ENCODE results near the gene RNF157.

Gene RNF157

DNA sequence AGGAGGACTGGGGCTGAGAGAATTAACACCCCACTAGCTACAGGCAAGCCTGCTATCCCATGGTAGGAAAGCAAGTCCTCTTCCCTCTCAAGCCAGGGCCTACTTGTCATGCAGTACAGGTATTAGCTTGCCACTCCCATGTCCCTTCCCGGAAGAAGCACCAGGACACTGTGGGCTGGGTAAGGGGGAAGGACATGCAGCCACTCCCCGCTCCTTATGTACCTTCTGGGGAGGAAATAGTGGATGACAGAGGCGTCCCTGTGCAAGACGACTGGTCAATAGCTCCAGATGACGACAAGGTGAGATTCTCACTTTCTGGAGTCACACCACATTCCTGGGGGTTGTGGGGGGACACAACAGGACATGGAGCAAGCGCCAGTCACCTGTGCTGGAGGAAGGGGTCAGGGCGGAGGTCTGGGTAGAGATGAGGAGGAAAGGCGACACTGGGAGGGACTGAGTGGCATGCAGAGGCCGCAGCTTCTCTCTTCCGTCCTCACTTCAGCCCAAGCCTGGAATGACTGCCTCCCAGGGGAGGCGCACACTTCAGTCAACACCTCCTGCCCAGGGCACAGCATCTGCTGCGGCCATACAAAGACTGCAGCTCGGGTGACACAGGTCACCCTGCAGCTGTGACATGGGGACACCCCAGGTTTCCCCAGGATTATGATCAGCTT lies 84.2 kb downstream of the RNF157 start:
- DNase-seq: no peak

DNA sequence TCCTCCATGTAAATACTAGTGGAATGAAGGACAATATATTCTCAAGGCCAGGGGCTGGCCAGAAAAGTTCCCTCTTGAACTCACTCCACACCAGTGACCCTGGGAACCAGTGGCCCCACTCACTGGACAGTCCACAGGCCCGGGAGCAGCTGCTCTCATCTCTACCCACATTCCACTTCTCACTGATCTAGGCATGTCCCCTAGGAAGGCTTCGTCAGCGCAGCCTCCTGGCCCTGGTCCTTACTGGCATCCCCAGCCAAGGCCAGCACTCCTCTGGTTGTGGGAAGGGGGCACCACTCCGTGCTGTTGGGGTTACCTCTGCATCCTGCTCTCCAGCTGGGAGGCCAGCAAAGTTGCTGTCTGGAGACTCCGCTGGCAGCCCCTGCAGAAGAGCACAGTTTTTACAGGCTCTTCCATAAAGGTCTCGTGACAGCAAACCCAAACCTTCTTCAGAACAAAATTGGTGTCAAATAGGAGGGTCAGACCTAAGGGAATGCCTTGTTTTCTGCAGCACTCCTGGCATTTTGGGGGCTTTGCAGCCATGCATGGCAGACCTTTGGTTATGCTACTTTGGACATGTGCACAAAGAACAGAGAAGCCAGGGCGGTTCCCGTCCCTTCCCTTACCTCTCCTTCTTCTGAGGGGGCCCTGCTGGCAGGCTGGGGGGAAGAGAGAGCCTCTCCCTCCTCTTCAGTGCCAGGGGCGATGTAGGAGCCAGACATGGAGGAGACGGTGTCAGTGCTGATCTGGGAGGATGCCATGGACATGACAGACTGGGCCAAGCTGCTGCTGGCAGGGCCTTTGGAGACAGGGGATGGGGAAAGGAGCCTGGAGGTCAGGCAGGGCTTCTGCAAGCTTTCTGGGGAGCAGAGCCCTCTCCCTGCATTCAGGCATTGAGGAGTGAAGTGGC lies 85.1 kb downstream of the RNF157 start:
- DNase-seq: no peak

DNA sequence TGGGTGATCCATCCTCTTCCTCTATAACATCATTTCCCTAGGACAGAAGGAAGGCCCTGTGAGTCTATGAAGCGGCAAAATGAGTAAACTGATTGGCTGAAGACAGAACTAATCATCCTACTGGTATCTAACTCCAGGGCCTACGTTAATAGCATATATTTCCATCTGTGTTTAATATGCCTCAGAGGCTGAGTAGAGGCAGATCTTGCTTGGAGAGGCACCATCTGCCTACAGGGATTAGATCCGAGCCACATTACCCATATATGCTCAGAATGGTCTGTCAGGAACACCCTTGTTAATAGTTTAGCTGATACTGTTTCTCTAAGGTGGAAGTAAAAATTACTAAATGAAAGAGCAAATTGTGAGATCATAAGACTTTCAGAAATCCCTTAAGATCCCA lies 86.0 kb downstream of the RNF157 start:
- DNase-seq: no peak

DNA sequence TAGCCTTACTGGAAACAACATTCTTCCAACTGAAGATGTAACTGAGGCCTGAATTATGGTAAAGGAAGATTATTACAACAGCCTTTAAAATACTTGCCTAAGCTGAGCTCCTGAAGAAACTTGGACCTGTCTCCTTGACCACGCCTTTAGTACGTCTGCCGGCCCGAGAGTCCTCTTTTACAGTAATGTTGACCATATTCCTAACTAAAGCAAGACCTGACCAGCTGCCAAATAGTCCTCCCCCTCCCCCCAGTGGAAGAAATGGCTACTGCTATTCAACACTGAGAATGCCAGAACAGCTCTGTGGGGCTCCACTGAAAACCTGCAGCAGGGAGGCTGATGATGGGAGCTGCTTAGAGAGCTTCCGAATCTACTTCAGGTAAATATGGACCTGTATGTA lies 86.7 kb downstream of the RNF157 start:
- DNase-seq: no peak

DNA sequence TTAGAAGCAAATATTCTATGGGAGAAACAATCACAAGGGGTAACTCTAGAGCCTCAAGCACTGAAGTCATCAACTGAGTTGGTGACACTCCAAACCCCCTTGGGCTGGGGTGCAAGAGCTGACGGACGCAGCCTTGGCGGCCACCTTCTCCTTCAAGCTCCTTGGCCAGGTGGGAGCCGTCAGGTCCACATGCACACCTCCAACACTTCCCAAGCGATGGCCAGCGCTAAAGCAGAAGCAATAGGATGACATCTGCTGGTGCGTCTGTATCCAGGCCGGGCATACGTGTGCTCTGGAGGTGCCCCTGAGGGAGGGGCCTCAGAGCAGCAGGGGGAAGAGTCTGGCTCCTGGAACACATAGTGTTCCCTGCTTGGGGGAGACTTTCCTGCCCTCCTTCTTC lies 87.1 kb downstream of the RNF157 start:
- DNase-seq: no peak

DNA sequence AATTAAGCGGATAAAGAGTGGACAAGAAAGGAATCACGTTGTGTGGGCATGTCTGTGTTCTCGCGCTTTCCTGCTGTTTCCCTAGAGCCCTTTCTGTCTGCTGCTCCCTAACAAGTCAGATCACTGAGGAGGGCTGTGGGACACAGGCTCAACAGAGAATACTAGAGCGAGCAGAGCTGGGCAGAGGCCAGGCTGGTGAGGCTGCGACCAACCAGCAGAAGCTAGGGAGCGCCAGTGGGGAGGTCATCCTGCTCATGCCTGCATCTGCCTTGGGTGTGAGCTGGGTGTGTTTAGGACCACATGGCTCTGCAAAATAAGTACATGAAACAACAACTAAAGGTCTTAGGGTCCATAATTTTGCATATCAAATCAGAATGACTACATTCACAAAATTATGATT lies 87.7 kb downstream of the RNF157 start:
- DNase-seq: no peak

DNA sequence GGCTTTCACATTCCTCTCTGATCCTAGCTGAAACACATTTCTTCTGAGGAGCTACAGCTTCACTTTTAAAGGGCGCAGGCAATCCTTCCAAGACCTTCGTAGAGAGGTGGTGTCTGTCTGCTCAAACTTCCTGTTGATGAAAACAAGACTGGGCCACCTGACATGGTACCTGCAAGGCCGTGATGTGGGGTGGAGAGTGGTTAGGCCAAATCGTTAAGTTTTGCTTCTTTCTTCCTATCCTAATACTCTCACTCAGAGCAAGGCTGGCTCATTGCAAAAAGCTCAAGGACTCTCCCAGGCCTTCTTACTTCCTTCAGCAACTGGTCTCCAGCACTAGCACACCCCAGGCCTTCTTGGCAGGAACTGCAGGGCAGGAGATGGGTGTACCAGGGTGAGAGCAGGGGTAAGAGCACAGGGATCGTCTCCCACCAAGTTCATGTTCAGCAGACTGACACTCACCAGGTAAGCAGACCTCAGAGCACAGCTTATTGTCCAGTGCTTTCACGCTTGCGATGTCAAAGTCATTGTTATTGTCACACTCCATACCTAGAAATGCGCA lies 88.3 kb downstream of the RNF157 start:
- no peak for DNase-seq

DNA sequence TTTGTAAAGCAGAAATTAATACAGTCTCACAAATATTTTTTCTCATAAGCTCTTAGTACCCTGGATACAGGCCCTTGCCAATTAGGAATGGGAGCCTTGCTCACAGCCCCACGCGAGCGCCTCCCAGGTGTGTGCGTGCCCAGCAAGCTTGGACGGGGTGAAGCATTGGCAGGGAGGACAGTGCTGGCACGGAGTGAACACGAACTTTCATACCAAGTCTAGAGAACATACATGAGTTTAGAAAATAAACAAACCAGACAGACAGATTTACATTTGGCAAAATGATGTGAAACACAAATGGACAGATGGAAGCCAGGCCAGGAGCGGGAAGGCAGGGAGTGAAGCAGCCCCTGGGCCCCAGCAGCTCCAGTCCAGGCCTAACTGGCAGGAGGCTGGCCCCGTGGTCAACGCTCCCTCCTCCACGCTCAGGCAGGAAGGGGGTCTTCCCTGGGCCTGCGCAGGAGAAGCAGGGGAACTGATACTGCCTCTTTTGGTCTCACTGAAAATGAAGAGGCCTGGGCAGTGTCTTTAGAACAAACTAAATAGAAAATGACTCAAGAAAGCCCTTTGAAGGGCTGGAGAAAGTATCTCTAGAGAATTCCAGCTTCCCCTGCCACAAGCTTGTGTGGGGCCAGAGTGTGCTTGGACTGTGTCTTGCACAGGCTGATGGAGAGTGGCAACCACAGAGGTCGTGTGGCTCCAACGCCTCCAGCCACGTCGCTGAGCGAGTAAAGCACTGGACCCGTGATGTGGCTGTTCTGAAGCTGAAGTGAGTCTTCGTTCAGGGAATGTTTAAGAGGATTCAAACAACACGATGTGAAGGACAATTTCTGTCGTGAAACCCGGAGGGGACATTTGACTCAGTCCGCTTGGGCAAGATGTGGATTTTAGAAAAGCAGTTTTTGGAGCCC lies 89.3 kb downstream of the RNF157 start:
- no peak for DNase-seq

DNA sequence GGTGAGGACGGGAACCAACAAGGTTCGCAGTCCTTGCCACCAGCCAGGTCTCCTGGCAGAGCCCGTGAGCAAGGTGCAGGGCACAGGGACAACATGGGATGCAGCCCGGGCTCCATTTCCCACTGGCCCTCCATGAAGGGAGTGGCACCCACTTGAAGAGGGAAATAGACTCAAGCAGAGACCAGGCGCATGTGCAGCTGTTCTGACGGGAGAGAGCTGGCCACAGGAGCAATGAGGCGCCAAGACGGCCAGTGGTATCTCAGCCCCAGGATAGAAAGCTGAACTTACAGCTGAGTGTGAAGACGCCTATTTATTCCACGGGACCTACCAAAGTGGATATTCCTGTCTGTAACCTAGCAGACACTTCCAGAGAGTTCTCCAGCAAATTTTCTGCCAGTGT lies 91.1 kb downstream of the RNF157 start:
- no peak for DNase-seq

DNA sequence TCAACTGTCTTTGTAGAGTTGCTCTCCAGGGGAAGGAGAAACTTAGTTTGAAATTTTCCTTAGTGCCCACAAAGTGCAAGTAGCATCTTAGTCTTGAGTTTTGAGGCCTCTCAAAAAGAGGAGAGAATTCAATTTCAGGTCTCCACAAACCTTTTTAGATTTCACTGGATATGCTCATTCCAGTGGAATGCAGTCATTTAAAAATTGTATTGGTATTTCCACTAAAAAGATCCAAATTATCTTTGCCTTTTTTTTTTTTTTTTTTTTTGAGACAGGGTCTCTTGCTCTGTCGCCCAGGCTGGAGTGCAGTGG lies 92.3 kb downstream of the RNF157 start:
- no peak for DNase-seq

DNA sequence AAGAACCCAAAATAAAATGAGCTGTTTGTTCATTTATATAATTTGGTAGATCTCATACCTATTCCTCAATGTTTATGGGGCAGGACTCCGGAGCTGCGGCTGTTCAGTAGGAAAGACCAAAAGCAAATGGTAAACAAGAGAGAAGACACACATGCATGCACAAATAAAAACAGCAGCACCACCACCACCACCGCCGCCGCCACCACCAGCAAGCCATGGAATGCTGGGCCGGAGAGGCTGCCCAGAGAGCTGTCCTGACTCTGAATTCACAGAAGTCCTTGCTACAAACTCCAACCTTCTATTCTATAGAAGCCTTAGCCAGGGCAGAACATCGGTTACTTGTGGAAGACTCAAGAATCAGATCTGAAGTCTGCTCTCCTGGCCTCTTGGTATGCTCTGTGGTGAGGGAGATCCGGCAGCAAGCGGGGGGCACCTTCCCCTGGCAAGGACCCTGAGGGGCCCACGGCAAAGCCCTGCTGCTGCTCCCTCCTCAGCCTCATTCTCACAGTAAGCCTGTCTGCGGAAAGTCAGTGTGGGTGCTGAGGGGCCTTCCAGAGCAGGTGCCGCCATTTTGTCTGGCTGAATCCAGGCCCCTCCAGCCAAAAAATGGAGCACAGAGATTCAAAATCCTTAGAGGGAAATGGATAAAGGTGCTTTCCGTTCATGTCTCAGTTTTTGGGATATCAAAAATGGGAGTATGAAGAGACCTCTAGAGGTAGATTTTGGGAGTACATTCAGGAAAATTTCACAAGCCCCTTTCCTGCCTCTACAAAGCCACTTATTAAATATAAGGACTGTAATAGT lies 92.9 kb downstream of the RNF157 start:
- no peak for DNase-seq

DNA sequence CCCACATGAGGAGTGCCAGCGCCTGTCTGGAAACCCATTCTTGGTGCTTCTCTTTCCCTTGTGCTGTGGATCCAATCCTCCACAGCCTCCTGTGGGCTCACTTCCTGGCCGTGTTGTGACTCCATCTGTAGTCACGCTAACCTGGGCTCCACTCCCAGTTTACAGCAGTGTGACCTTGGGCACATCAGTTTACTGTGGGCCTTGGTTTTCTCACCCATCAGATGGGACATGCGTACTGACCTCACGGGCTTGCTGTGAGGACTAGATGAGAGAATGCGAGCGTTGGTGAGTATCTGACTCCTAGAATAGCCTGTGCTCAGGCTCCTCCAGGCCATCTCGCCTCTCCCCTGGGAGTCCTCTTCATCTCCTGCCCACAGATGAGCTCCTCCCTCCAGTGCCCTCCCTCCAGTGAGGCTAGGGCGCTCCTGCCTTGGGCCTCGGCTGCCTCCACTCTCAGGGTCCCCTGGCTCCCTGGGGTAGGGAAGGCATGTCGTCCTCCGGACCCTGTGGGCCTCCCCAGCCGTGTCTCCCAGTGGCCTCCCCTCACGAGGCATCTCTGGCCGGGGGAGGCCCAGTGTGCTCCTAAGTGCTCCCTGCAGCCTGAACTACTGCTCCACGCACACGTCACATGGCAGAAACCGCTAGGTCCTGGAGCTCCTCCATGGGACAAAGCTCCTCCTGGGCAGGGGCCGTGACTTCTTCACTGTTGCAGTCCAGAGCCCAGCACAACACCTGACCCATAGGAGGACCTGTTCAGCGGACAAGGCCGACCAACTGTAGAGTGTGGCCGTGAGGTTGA lies 94.0 kb downstream of the RNF157 start:
- no peak for DNase-seq

DNA sequence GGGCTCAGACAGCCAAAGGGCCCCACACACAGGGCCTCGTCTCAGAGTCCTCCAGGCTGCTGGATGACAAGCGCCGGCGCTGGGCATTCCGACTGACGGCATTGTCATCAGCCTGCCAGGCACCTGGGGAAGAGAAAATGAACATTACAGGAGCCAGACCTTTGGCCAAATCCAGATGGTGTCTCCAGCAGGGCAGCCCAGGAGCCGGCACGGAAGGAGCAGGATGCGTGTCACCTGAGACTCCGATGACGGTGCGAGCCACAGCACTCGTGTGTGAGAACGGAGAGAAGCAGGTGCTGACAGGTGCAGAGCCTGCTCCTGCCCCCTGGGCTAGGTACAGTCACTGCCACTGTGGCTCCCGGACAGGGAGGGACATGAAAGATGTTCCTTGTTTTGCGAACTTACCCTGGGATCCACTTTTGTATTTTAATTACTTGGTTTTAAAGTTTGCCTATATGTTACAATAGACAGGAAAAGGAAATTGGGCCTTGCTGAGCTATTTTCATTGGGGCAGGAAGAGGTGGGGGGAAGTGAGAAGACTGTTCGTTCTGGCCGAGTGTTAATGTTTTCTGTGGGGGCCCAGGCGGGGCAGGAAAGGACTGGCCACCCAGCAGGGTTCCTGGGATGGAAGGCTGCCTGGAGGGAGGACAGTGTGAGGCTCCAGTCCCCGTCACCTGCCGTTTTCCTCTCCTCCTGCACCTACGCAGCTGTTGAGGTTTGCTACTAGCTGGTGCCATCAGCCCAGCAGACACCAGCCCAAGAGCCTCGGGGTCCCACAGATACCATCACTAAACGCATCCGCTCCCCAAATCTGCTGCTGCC lies 94.9 kb downstream of the RNF157 start:
- peak; percentile 39 to 48 for DNase-seq

DNA sequence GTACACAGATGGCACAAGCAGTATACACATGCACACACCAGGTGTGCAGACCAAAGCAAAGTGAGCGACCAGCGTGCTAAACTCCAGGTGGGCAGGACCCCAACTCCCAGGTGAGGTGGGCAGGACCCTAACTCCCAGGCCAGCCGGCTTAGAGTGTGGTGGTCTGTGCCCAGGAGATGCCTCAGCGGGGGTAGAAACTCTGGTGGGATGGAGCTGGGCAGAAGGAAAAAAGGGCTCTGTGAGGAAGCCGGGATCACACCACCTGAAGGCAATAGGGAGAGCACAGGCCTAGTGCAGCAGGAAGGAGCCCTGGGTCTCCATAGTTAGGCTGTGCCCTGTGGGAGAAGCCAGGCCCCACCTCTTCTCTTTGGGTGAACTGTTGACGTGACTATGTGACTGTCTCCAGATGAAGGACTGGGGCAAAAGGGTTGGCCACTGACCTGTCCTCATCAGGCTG lies 97.7 kb downstream of the RNF157 start:
- DNase-seq: no peak

DNA sequence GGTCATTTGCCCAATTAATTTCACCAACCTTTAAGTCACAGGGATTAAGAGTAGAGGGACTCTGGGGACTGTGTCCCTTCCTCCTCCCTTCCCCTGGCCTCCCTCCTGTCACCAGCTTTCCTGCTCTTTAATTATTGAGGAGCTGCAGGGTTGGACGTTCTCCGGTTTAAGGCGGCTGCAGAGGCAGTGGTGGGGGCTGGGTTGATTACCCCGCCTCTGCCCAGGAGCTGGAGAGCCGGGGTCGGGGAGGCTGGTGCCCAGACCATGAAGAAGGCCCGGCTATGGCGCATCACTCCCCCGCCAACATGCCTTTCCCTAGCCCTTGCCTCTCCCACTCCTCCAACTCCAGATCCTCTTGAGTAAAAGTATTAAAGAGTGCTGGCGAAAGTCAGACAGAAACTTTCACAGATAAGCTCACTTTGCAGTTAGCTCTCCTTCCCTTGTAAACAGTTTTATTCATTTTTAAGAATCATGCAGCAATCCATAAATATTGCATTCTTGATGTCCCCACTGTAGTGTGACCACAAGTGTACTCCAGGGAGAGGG lies 98.2 kb downstream of the RNF157 start:
- no peak for DNase-seq

DNA sequence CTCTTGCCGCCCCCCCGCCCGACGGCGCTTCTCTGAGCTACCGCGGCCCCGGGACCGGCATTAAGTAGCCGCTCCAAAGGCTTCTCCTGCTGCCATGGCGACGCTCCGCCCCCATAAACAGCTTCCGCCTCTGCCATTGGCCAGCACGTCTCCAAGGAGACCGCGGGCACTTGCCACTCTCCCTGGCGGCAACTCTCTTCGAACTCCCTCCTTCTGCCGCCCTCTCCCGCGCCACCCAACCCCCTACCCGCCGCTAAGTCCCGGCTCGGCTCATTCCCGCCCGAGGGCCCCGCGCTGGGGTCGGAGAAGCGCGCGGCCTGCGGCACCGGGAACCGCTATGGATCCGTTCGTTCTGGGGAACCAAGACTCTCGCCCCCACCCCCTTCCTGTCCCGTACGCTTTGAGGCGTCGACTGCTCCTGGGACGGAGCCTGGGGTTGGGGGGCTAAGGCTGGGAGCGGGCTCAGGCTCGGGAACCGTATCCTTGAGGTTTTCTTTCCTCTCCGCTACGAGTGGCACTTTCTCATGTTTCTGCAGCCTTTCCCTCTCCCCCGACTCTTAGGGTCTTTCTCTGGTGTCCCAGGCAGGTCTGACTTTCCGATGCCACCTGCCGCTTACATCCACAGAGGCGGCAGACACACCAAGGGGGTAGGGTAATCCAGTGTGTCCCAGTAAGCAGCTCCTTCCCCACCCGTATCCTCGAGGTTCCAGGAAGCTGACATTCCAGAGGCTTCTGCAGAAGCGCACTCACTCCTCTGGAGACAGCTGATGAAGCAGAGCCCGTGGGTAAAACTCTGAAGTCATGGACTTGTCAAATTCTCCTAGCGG lies 98.9 kb downstream of the RNF157 start, which contains the start of gene FOXJ1:
Gene FOXJ1 (minus strand): TSS at position 34 of the 827 bp plus-strand sequence. CDS start 850 bp downstream, outside the sequence.
- peak; percentile 84 to 88 for DNase-seq

DNA sequence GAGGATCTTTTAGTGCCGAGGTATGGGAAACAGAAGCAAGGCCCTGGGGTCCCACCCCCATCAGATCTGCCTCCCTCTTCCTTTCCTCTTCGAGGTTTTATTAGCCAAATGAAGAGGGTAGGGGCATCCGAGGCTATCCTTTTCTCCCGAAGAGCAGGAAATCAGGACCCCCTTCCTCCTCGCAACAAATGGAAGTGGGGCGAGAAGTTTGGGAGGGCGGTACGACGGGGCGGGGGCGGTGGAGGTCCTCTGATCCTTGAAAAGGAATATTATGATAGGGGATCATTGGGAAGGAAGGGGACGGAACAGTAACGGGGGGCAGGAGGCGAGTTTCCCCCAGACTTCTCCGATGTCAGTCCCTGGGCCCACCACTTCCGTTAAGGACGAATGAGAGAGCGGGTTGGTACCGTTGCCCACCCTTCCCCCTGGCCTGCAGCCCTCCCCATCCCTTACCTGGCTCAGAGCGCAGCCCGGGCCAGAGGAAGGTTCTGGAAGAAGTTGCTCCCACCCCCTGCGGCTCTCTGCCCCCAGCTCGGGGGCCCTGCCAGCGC lies 99.6 kb downstream of the RNF157 start:
- no peak for DNase-seq

DNA sequence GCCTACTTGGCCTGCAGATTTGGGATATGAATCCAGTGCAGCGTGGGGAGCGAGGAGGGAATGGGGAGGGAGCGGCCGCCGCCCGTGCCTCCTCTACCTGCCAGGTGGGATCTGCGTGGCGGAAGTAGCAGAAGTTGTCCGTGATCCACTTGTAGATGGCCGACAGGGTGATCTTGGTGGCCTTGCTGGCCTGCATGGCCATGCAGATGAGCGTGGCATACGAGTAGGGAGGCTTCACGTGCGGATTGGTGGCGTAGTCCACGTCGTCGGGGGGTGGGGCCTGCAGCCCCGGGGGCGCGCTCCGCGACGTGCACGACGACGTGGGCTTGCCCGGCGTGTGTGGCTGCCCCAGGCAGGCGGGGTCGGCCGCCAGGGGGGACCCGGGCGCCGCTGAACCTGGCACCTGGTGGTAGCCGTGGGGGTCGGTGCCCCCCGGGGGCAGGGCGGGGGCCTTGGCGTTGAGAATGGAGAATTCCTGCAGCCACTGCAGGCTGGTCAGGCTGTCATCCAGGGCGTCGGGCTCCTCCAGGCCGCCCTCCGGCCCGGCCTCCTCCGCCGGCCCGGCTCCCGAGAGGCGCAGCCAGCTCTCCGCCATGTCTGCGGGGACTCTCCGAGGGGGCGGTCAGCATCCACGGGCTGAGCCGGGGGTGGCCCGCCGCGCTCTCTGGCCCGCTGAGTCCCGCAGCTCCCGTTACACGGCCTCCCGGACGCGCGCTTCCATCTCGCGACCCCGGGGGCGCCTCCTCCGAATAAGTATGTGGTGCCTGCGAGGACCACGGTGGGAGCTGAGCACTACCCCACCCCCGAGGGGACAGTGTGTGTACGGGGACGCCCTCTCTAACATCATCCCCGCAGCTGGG lies 100.3 kb downstream of the RNF157 start:
- DNase-seq: peak; percentile 36 to 41

All from stimulated activated CD4-positive, alpha-beta T cell treated with anti-CD3 and anti-CD28 coated beads, Interleukin-4, amount 100 ng/mL, for 4 hours (primary cell).